ENCODE data around the gene FMN2.
"Not testable (repeated sequence)": the region's sequence is repeated elsewhere in the genome, so short reads cannot be mapped to it uniquely, and the experiment has no call there.

Gene FMN2

GRCh38 chr1:240363914-240364313, 272.2 kb downstream of the FMN2 start:
- no peak for DNase-seq (ENCODE audit: low spot score)

GRCh38 chr1:240366636-240367035, 275.0 kb downstream of the FMN2 start:
- no peak for DNase-seq (ENCODE audit: low spot score)

- no peak for DNase-seq (ENCODE audit: low spot score)
These were observed 293.9 kb downstream of the FMN2 start for GRCh38 chr1:240385551-240385950.

- no peak for DNase-seq (ENCODE audit: low spot score)
These were observed 294.6 kb downstream of the FMN2 start for GRCh38 chr1:240385985-240386978.

GRCh38 chr1:240387051-240387450, 295.4 kb downstream of the FMN2 start:
- no peak for DNase-seq (ENCODE audit: low spot score)

GRCh38 chr1:240391660-240392260, 300.1 kb downstream of the FMN2 start:
- no peak for DNase-seq (ENCODE audit: low spot score)

GRCh38 chr1:240394353-240394752, 302.7 kb downstream of the FMN2 start:
- DNase-seq (ENCODE audit: low spot score) = no peak

- no peak for DNase-seq (ENCODE audit: low spot score)
These were observed 303.7 kb downstream of the FMN2 start for GRCh38 chr1:240395336-240395735.

GRCh38 chr1:240399381-240399780, 307.7 kb downstream of the FMN2 start:
- no peak for DNase-seq (ENCODE audit: low spot score)

GRCh38 chr1:240401731-240402130, 310.0 kb downstream of the FMN2 start:
- no peak for DNase-seq (ENCODE audit: low spot score)

- no peak for DNase-seq (ENCODE audit: low spot score)
These were observed 310.6 kb downstream of the FMN2 start for GRCh38 chr1:240402326-240402725.

- DNase-seq (ENCODE audit: low spot score) = no peak
These were observed 312.6 kb downstream of the FMN2 start for GRCh38 chr1:240404286-240404685.

GRCh38 chr1:240405751-240406150, 314.1 kb downstream of the FMN2 start:
- no peak for DNase-seq (ENCODE audit: low spot score)

GRCh38 chr1:240407407-240407806, 315.7 kb downstream of the FMN2 start:
- DNase-seq (ENCODE audit: low spot score) = no peak

GRCh38 chr1:240409615-240410014, 317.9 kb downstream of the FMN2 start:
- DNase-seq (ENCODE audit: low spot score) = no peak

- no peak for DNase-seq (ENCODE audit: low spot score)
These were observed 322.0 kb downstream of the FMN2 start for GRCh38 chr1:240413732-240414131.

- DNase-seq (ENCODE audit: low spot score) = no peak
These were observed 322.6 kb downstream of the FMN2 start for GRCh38 chr1:240414237-240414636.

GRCh38 chr1:240415011-240415410, 323.3 kb downstream of the FMN2 start:
- not testable (repeated sequence) for DNase-seq (ENCODE audit: low spot score)

- DNase-seq (ENCODE audit: low spot score) = no peak
These were observed 323.8 kb downstream of the FMN2 start for GRCh38 chr1:240415532-240415931.

GRCh38 chr1:240417317-240417716, 325.6 kb downstream of the FMN2 start:
- DNase-seq (ENCODE audit: low spot score) = no peak

- DNase-seq (ENCODE audit: low spot score) = peak; percentile 6
These were observed 329.1 kb downstream of the FMN2 start for GRCh38 chr1:240420766-240421165.

- DNase-seq (ENCODE audit: low spot score) = no peak
These were observed 331.7 kb downstream of the FMN2 start for GRCh38 chr1:240423246-240423924.

Data from pons (tissue), 1 donor.